Measurements from ENCODE around the gene SLC17A7.

SLC17A7 gene

GRCh38 chr19:49427339-49427738 lies 14.0 kb downstream of the SLC17A7 start:
- no peak for DNase-seq (ENCODE audit: low read depth)

GRCh38 chr19:49425922-49426592 lies 15.3 kb downstream of the SLC17A7 start:
- no peak for DNase-seq (ENCODE audit: low read depth)

- no peak for DNase-seq (ENCODE audit: low read depth)
These were observed 16.1 kb downstream of the SLC17A7 start, which contains the start of gene GFY for GRCh38 chr19:49425178-49425577. Gene GFY, plus strand, starts transcription at chr19:49425388. Its CDS starts 1,043 bp downstream, at chr19:49426431.

GRCh38 chr19:49423985-49424303 lies 17.4 kb downstream of the SLC17A7 start:
- no peak for DNase-seq (ENCODE audit: low read depth)

GRCh38 chr19:49423071-49423984 lies 18.0 kb downstream of the SLC17A7 start, which contains the start of gene PTH2:
Gene PTH2, minus strand, starts transcription at chr19:49423441. Its CDS starts 102 bp downstream, at chr19:49423339.
- DNase-seq (ENCODE audit: low read depth), result no peak

- no peak for DNase-seq (ENCODE audit: low read depth)
These were observed 18.8 kb downstream of the SLC17A7 start for GRCh38 chr19:49422407-49423070.

- DNase-seq (ENCODE audit: low read depth), result no peak
These were observed 19.5 kb downstream of the SLC17A7 start for GRCh38 chr19:49421878-49422202.

- no peak for DNase-seq (ENCODE audit: low read depth)
These were observed 20.1 kb downstream of the SLC17A7 start for GRCh38 chr19:49421039-49421877.

GRCh38 chr19:49420227-49420626 lies 21.1 kb downstream of the SLC17A7 start:
- DNase-seq (ENCODE audit: low read depth), result no peak

- no peak for DNase-seq (ENCODE audit: low read depth)
These were observed 22.2 kb downstream of the SLC17A7 start for GRCh38 chr19:49419173-49419572.

GRCh38 chr19:49418511-49418910 lies 22.8 kb downstream of the SLC17A7 start:
- DNase-seq (ENCODE audit: low read depth), result no peak

GRCh38 chr19:49417088-49417487 lies 24.2 kb downstream of the SLC17A7 start:
- no peak for DNase-seq (ENCODE audit: low read depth)

- DNase-seq (ENCODE audit: low read depth), result no peak
These were observed 25.5 kb downstream of the SLC17A7 start for GRCh38 chr19:49415810-49416200.

- no peak for DNase-seq (ENCODE audit: low read depth)
These were observed 26.1 kb downstream of the SLC17A7 start for GRCh38 chr19:49415102-49415809.

- DNase-seq (ENCODE audit: low read depth), result no peak
These were observed 27.1 kb downstream of the SLC17A7 start for GRCh38 chr19:49414256-49414655.

GRCh38 chr19:49413348-49413747 lies 28.0 kb downstream of the SLC17A7 start:
- DNase-seq (ENCODE audit: low read depth), result no peak

GRCh38 chr19:49411681-49412326 lies 29.5 kb downstream of the SLC17A7 start:
- no peak for DNase-seq (ENCODE audit: low read depth)

GRCh38 chr19:49409441-49410029 lies 31.8 kb downstream of the SLC17A7 start:
- no peak for DNase-seq (ENCODE audit: low read depth)

- DNase-seq (ENCODE audit: low read depth), result no peak
These were observed 32.4 kb downstream of the SLC17A7 start for GRCh38 chr19:49408816-49409440.

- DNase-seq (ENCODE audit: low read depth), result no peak
These were observed 33.8 kb downstream of the SLC17A7 start for GRCh38 chr19:49407482-49408015.

Data from GM04504 (cell line).